Prostate gland (tissue), 2 donors: ENCODE measurements around the gene ARPC5. TPM values are rescaled to one million over a fixed set of nuclear protein-coding genes. Genes with fewer than 3 reads are reported as not detected.
"Not testable (repeated sequence)": the region's sequence is repeated elsewhere in the genome, so short reads cannot be mapped to it uniquely, and the experiment has no call there.

Experiments
- DNase-seq: peaks from one replicate; pipeline ENCODE4 v3.0.0-alpha.2; 2019; ENCODE audit warnings: low spot score
- H3K27ac ChIP-seq, 2 donors: fragments of 200-600 bp; sonication (generic); 2 replicates each; pipeline ENCODE4 v1.5.1; 2017 to 2019
- H3K27me3 ChIP-seq: fragments of 200-600 bp; sonication (generic); replicated peaks from 2 replicates; pipeline ENCODE4 v1.5.1; 2019; ENCODE audit not compliant: insufficient read depth
- H3K36me3 ChIP-seq, 2 donors: fragments of 200-600 bp; sonication (generic); 1 replicate in 1 of 2; 2 replicates in 1 of 2; pipeline versions ENCODE4 v1.5.1 to v1.8.1; 2017 to 2019
- H3K4me1 ChIP-seq: fragments of 200-600 bp; sonication (generic); replicated peaks from 2 replicates; pipeline ENCODE4 v1.5.1; 2019
- H3K4me3 ChIP-seq, 2 donors: fragments of 200-600 bp; sonication (generic); 2 replicates each; pipeline ENCODE4 v1.5.1; 2017 to 2019
- H3K9me3 ChIP-seq: fragments of 200-600 bp; sonication (generic); 2 replicates; pipeline ENCODE4 v1.5.1; 2017
- POLR2A ChIP-seq: fragments of 450-650 bp; IDR thresholded peaks from one replicate; pipeline ENCODE4 v1.6.1; 2016; ENCODE audit warnings: antibody characterized with exemption, mild to moderate bottlenecking
- POLR2AphosphoS5 ChIP-seq: sonication (generic); formaldehyde crosslinking; IDR thresholded peaks from one replicate; pipeline ENCODE4 v1.6.1; 2017; ENCODE audit warnings: antibody characterized with exemption
- WGBS: methylation state at CpG from one replicate; pipeline ENCODE4 v1.1.5; 2018; 5-methylcytosine and 5-hydroxymethylcytosine counted together
- intact Hi-C: fragments of 100-400 bp; cut with DNase I; formaldehyde crosslinking; loops from one replicate; pipeline ENCODE4 v1.14.2; 2022
- total RNA-seq, 2 donors: library from RNA; depleted of rRNA; stranded (reverse); fragments of >200 nt; gene quantifications; one replicate each; pipeline ENCODE4 v1.1.0, GENCODE V29; 2016
- TF ChIP-seq, protein P1 (sequence below), 4 experiments: fragments of 200-600 bp in 2 of 4; fragments of 450-650 bp in 2 of 4; sonication (generic) in 2 of 4; IDR thresholded peaks; 1 replicate in 3 of 4; 2 replicates in 1 of 4; pipeline ENCODE4 v1.5.1; 2016 to 2019; ENCODE audit warnings: antibody characterized with exemption in 4 of 4, mild to moderate bottlenecking in 2 of 4, moderate library complexity in 2 of 4

Gene ARPC5
- total RNA-seq, 2 donors from 2014 or later, result 62.9 to 92.8 TPM

DNA sequence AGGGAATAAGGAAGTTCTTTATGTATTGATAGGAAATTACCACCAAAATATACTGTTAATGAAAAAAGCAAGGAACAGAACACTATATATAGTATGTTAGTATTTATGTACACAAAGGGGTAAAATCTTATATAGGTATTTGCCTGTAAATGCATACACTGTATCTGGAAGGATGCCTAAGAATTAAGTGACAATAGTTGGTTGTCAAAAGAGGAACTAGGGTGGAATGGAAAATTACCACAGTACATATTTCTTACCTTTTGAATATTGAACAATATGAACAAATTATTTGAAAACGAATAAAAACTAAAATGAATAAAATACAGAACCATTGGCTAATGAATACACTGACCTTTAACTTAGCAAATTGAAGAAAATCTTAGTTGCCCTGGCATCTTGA lies 13.6 kb downstream of the ARPC5 start:
- 86% methylated on average over 1 of the region's 1 CpG for WGBS
- Histone ChIP-seq H3K4me3 (no peak overlapping the region), H3K4me1 (peaks cover 5% of the 10 kb centered on the region), H3K36me3 (no peaks in the 10 kb centered on the region), H3K9me3 (no peaks in the 10 kb centered on the region), H3K27me3 (no peaks in the 10 kb centered on the region), H3K27ac (no peak overlapping the region)
- no peak for TF ChIP-seq POLR2A
- TF ChIP-seq, protein P1, sequence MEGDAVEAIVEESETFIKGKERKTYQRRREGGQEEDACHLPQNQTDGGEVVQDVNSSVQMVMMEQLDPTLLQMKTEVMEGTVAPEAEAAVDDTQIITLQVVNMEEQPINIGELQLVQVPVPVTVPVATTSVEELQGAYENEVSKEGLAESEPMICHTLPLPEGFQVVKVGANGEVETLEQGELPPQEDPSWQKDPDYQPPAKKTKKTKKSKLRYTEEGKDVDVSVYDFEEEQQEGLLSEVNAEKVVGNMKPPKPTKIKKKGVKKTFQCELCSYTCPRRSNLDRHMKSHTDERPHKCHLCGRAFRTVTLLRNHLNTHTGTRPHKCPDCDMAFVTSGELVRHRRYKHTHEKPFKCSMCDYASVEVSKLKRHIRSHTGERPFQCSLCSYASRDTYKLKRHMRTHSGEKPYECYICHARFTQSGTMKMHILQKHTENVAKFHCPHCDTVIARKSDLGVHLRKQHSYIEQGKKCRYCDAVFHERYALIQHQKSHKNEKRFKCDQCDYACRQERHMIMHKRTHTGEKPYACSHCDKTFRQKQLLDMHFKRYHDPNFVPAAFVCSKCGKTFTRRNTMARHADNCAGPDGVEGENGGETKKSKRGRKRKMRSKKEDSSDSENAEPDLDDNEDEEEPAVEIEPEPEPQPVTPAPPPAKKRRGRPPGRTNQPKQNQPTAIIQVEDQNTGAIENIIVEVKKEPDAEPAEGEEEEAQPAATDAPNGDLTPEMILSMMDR (IDR thresholded peaks at IDR 0.05), result no peak
- no peak for TF ChIP-seq POLR2AphosphoS5
- intact Hi-C loops, result loop anchor here (5.0 to 10.0 kb wide), 2 partner anchors 150 to 657 kb away; partner anchors contain the start of gene SMG7
- no peak for DNase-seq

GRCh38 chr1:183620311-183620710 lies 15.3 kb downstream of the ARPC5 start:
- no peaks in the 10 kb centered on the region for H3K27me3 ChIP-seq
- H3K36me3 ChIP-seq, result no peaks in the 10 kb centered on the region
- WGBS, result 54% methylated on average over 2 of the region's 2 CpGs
- TF ChIP-seq POLR2A (no peak), POLR2AphosphoS5 (no peak)
- TF ChIP-seq, protein P1 (IDR thresholded peaks at IDR 0.05), result no peak
- no peak overlapping the region for H3K4me3 ChIP-seq
- intact Hi-C loops, result loop anchor here (5.0 to 10.0 kb wide), 2 partner anchors 148 to 656 kb away; partner anchors contain the start of gene SMG7
- H3K27ac ChIP-seq, result no peak overlapping the region
- no peaks in the 10 kb centered on the region for H3K9me3 ChIP-seq
- no peak for DNase-seq
- no peaks in the 10 kb centered on the region for H3K4me1 ChIP-seq

GRCh38 chr1:183619781-183620180 lies 15.8 kb downstream of the ARPC5 start:
- H3K4me3 ChIP-seq, result no peak overlapping the region
- H3K4me1 ChIP-seq, result no peaks in the 10 kb centered on the region
- no peak for TF ChIP-seq POLR2A
- TF ChIP-seq, protein P1 (IDR thresholded peaks at IDR 0.05), result no peak
- no peak for TF ChIP-seq POLR2AphosphoS5
- DNase-seq, result no peak
- no peak overlapping the region for H3K27ac ChIP-seq
- intact Hi-C loops, result loop anchor here (5.0 to 10.0 kb wide), 2 partner anchors 147 to 655 kb away; partner anchors contain the start of gene SMG7
- WGBS, result 75% methylated on average over 1 of the region's 1 CpG
- H3K27me3 ChIP-seq, result no peaks in the 10 kb centered on the region
- H3K9me3 ChIP-seq, result no peaks in the 10 kb centered on the region
- no peaks in the 10 kb centered on the region for H3K36me3 ChIP-seq

DNA sequence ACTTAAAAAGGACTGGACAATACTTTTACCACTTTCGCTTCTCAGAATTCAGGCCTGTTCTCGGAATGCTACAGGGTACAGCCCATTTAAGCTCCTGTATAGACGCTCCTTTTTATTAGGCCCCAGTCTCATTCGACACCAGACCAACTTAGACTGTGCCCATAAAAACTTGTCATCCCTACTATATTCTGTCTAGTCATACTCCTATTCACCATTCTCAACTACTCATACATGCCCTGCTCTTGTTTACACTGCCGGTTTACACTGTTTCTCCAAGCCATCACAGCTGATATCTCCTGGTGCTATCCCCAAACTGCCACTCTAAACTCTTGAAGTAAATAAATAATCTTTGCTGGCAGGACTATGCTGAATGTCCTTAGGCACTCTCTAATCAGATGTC lies 17.4 kb downstream of the ARPC5 start:
- intact Hi-C loops, H3K4me3 ChIP-seq, DNase-seq, H3K4me1 ChIP-seq, H3K9me3 ChIP-seq, H3K27me3 ChIP-seq, H3K36me3 ChIP-seq, H3K27ac ChIP-seq: not testable (repeated sequence)
- WGBS, result 68% methylated on average over 5 of the region's 5 CpGs

DNA sequence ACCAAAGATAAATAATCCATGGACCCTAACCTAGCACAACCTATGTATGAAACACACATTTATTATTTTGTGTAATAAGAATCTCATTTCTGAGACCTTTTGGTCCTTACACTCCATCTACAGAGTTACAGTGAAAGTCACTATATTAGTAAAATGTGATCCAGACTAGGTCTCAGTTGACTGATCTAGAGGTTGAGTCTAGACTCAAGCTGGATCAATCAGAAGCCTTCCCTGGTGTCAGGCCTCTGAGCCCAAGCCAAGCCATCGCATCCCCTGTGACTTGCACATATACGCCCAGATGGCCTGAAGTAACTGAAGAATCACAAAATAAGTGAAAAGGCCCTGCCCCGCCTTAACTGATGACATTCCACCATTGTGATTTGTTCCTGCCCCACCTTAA lies 22.6 kb downstream of the ARPC5 start:
- H3K27me3 ChIP-seq, H3K4me1 ChIP-seq, H3K36me3 ChIP-seq, H3K4me3 ChIP-seq, H3K9me3 ChIP-seq, intact Hi-C loops, DNase-seq, H3K27ac ChIP-seq: not testable (repeated sequence)
- WGBS, result 97% methylated on average over 3 of the region's 3 CpGs

DNA sequence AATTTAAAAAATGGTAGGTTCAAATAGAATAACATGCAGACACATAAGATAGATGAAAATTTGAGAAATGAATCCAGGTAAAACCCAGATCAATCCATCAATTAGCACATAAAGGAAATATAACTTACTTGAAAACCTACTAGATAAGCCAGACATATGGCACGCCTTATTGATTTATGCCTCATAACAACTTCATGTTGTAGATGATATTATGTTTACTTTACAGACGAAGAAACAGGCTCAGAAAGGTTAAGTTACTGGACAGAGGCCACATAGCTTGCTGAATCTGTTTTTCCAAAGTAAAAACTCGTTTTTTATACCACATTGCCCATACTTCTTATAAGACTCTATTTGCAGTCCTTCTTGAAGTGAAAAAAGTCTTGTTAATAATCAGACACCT lies 23.2 kb downstream of the ARPC5 start:
- no peaks in the 10 kb centered on the region for H3K36me3 ChIP-seq
- intact Hi-C loops, result no loop called here
- no peaks in the 10 kb centered on the region for H3K9me3 ChIP-seq
- DNase-seq, result no peak
- no peak overlapping the region for H3K27ac ChIP-seq
- TF ChIP-seq, protein P1 (IDR thresholded peaks at IDR 0.05), result no peak
- TF ChIP-seq POLR2AphosphoS5 (no peak), POLR2A (no peak)
- no peak overlapping the region for H3K4me3 ChIP-seq
- H3K4me1 ChIP-seq, result no peaks in the 10 kb centered on the region
- no peaks in the 10 kb centered on the region for H3K27me3 ChIP-seq
- 71% methylated on average over 3 of the region's 3 CpGs for WGBS
